ENCODE measurements around the gene RELL1. TPM values are rescaled to one million over a fixed set of nuclear protein-coding genes. Genes with fewer than 3 reads are reported as not detected.
A peak's percentile ranks its signal among the peaks of the same experiment; 100 is the strongest.

RELL1 gene
- total RNA-seq, 1 experiment from 2014 or later, result 34.0 TPM

- in situ Hi-C loops (cut with HindIII; ENCODE audit: low sequenced_read_pairs), result no loop called here
- no peak for DNase-seq (ENCODE audit: low spot score)
These were observed 40.4 kb downstream of the RELL1 start for GRCh38 chr4:37645736-37646135.

- in situ Hi-C loops (cut with HindIII; ENCODE audit: low sequenced_read_pairs), result no loop called here
- DNase-seq (ENCODE audit: low spot score), result no peak
These were observed 41.2 kb downstream of the RELL1 start for GRCh38 chr4:37644962-37645361.

GRCh38 chr4:37641886-37642849, 44.0 kb downstream of the RELL1 start:
- DNase-seq (ENCODE audit: low spot score), result no peak
- in situ Hi-C loops (cut with HindIII; ENCODE audit: low sequenced_read_pairs), result no loop called here

- in situ Hi-C loops (cut with HindIII; ENCODE audit: low sequenced_read_pairs), result no loop called here
- DNase-seq (ENCODE audit: low spot score), result no peak
These were observed 44.8 kb downstream of the RELL1 start for GRCh38 chr4:37641352-37641751.

- in situ Hi-C loops (cut with HindIII; ENCODE audit: low sequenced_read_pairs), result no loop called here
- no peak for DNase-seq (ENCODE audit: low spot score)
These were observed 46.5 kb downstream of the RELL1 start for GRCh38 chr4:37639551-37640285.

GRCh38 chr4:37635155-37635554, 51.0 kb downstream of the RELL1 start:
- in situ Hi-C loops (cut with HindIII; ENCODE audit: low sequenced_read_pairs), result no loop called here
- DNase-seq (ENCODE audit: low spot score), result no peak

- in situ Hi-C loops (cut with HindIII; ENCODE audit: low sequenced_read_pairs), result no loop called here
- DNase-seq (ENCODE audit: low spot score), result no peak
These were observed 52.0 kb downstream of the RELL1 start for GRCh38 chr4:37634180-37634579.

GRCh38 chr4:37632836-37633235, 53.3 kb downstream of the RELL1 start:
- in situ Hi-C loops (cut with HindIII; ENCODE audit: low sequenced_read_pairs), result no loop called here

GRCh38 chr4:37631551-37631950, 54.6 kb downstream of the RELL1 start:
- no peak for DNase-seq (ENCODE audit: low spot score)
- in situ Hi-C loops (cut with HindIII; ENCODE audit: low sequenced_read_pairs), result no loop called here

More at GRCh38 chr4:37632836-37633235, 53.3 kb downstream of the RELL1 start:
- DNase-seq (ENCODE audit: low spot score), result no peak

GRCh38 chr4:37629713-37630112, 56.5 kb downstream of the RELL1 start:
- no peak for DNase-seq (ENCODE audit: low spot score)
- in situ Hi-C loops (cut with HindIII; ENCODE audit: low sequenced_read_pairs), result no loop called here

- in situ Hi-C loops (cut with HindIII; ENCODE audit: low sequenced_read_pairs), result no loop called here
- DNase-seq (ENCODE audit: low spot score), result peak; percentile 23
These were observed 57.1 kb downstream of the RELL1 start for GRCh38 chr4:37628977-37629609.

- in situ Hi-C loops (cut with HindIII; ENCODE audit: low sequenced_read_pairs), result no loop called here
- no peak for DNase-seq (ENCODE audit: low spot score)
These were observed 58.9 kb downstream of the RELL1 start for GRCh38 chr4:37627263-37627662.

- no peak for DNase-seq (ENCODE audit: low spot score)
- in situ Hi-C loops (cut with HindIII; ENCODE audit: low sequenced_read_pairs), result no loop called here
These were observed 60.7 kb downstream of the RELL1 start for GRCh38 chr4:37625499-37625898.

GRCh38 chr4:37623940-37624339, 62.2 kb downstream of the RELL1 start:
- in situ Hi-C loops (cut with HindIII; ENCODE audit: low sequenced_read_pairs), result no loop called here
- DNase-seq (ENCODE audit: low spot score), result no peak

GRCh38 chr4:37623125-37623524, 63.1 kb downstream of the RELL1 start:
- peak; percentile 40 for DNase-seq (ENCODE audit: low spot score)
- in situ Hi-C loops (cut with HindIII; ENCODE audit: low sequenced_read_pairs), result no loop called here

GRCh38 chr4:37620176-37620575, 66.0 kb downstream of the RELL1 start:
- in situ Hi-C loops (cut with HindIII; ENCODE audit: low sequenced_read_pairs), result no loop called here
- no peak for DNase-seq (ENCODE audit: low spot score)

- in situ Hi-C loops (cut with HindIII; ENCODE audit: low sequenced_read_pairs), result no loop called here
- DNase-seq (ENCODE audit: low spot score), result no peak
These were observed 70.5 kb downstream of the RELL1 start for GRCh38 chr4:37615720-37616063.

GRCh38 chr4:37615059-37615719, 71.0 kb downstream of the RELL1 start:
- no peak for DNase-seq (ENCODE audit: low spot score)
- in situ Hi-C loops (cut with HindIII; ENCODE audit: low sequenced_read_pairs), result no loop called here

GRCh38 chr4:37612811-37613210, 73.4 kb downstream of the RELL1 start:
- in situ Hi-C loops (cut with HindIII; ENCODE audit: low sequenced_read_pairs), result no loop called here
- DNase-seq (ENCODE audit: low spot score), result no peak
